GM19468 (cell line): ENCODE data around the gene CCDC192.

Experiments used
- ATAC-seq: cut with Tn5 transposase; IDR thresholded peaks from one replicate; pipeline ENCODE4 v1.9.1; 2021; ENCODE audit warnings: mild to moderate bottlenecking, moderate library complexity, moderate number of reproducible peaks; ENCODE audit not compliant: unreplicated experiment; ENCODE audit errors: extremely low read depth

The CCDC192 gene

GRCh38 chr5:127967983-127968592 lies 264.9 kb downstream of the CCDC192 start:
- ATAC-seq: no peak

DNA sequence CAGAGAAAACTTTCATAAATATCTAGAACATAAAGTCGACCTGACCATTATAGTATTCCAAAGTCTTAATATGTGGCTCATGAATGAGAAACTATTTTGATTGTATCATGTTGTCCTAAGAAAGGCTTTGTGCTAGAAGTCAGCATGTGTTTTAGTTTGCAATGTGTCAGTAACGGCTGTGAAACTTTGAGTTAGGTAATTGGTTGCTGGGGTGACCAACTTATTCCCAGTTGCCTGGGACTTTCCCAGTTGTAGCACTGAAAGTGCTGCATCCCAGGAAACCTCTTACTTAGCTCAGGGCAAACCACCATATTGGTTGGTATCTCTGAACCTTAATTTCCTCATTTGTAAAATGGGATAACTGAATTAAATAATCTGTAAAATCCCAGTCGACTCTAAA lies 265.8 kb downstream of the CCDC192 start:
- ATAC-seq: no peak

- no peak for ATAC-seq
These were observed 266.5 kb downstream of the CCDC192 start for GRCh38 chr5:127969651-127970050.

- ATAC-seq: no peak
These were observed 266.9 kb downstream of the CCDC192 start for GRCh38 chr5:127970081-127970480.

- ATAC-seq: no peak
These were observed 267.7 kb downstream of the CCDC192 start for GRCh38 chr5:127970854-127971425.

- no peak for ATAC-seq
These were observed 272.8 kb downstream of the CCDC192 start for GRCh38 chr5:127975961-127976360.

GRCh38 chr5:127976525-127976924 lies 273.3 kb downstream of the CCDC192 start:
- no peak for ATAC-seq

- ATAC-seq: no peak
These were observed 274.0 kb downstream of the CCDC192 start for GRCh38 chr5:127976991-127977717.

DNA sequence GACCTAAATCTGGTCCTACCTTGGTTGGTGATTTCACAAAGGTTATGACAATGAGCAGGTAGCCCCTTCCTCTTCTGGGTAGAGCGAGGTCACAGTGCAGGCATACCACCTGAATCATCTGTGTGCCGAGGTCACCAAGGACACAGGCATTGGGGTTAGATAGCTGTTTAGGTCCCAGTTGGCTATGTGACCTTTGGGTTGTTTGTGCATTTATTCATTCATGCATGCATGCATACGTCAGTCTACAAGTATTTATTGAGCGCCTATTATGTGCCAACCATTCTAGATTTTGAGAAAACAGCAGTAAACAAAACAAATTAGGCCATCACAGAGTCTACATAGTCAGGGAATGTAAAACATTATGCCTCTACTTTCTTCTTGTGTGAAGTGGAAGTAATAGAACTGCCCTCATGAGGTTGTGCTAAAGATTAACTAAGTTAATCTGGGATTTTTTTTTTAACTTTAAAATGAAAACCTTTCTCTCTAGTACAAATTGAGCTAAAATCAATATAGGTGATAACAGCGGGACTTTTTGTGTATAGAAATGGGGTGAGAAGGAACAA lies 275.6 kb downstream of the CCDC192 start:
- no peak for ATAC-seq

GRCh38 chr5:127979475-127979874 lies 276.3 kb downstream of the CCDC192 start:
- no peak for ATAC-seq

- ATAC-seq: no peak
These were observed 277.7 kb downstream of the CCDC192 start for GRCh38 chr5:127980843-127981242.

- no peak for ATAC-seq
These were observed 278.3 kb downstream of the CCDC192 start for GRCh38 chr5:127981498-127981897.

DNA sequence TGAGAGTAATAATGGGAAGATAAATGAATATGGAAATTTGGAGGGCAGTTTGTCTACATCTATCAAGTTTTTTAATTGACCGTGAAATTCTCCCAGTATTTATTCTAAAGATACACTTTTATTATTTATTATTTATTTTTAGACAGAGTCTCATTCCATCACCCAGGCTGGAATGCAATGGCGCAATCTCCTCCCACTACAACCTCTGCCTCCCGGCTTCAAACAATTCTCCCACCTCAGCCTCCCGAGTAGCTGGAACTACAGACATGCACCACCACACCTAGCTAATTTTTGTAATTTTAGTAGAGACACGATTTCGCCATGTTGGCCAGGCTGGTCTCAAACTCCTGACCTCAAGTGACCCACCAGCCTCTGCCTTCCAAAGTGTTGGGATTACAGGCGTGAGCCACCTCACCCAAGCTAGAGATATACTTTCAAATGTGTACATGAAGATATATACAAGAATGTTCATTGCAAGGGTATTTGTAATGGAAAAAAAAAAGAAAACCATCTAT lies 282.7 kb downstream of the CCDC192 start:
- ATAC-seq: no peak

DNA sequence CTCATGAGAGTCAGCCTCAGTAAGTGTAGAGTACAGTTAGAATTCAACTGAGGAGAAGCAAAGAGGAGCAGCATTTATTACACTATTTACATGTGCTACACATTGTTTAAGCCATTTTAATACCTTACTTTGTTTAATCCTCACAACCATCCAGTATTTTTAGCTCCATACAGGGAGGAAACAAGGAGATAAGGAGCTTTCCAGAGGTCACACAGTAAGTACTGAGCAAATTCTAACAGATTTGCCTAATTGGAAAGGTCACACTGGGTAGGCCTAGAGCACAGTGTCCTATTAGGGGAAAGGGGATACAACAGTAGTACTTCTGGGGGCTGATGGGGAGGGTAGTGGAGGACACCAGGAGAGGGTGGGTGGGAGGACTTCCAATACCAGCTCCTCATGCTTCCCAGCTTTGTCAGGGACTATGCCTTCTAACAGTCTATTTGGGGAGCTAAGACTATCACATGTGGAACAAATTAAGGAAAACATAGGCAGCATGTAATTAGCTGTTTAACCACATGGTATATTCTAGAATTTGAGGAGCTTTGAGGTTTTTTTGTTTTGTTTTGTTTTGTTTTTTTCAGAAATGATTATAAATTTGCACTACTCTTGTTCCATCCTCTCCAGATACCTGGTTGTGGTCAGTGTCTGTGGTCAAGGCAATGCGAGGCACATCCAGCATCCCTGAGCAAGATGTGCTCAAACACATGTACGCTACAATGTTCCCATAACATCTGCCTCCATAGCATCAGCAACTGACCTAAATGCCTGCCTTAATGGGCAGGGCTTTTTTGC lies 284.4 kb downstream of the CCDC192 start:
- ATAC-seq: no peak

- ATAC-seq: no peak
These were observed 285.1 kb downstream of the CCDC192 start for GRCh38 chr5:127988146-127988760.
